ENCODE results near the gene ELMO2.

The ELMO2 gene, protein sequence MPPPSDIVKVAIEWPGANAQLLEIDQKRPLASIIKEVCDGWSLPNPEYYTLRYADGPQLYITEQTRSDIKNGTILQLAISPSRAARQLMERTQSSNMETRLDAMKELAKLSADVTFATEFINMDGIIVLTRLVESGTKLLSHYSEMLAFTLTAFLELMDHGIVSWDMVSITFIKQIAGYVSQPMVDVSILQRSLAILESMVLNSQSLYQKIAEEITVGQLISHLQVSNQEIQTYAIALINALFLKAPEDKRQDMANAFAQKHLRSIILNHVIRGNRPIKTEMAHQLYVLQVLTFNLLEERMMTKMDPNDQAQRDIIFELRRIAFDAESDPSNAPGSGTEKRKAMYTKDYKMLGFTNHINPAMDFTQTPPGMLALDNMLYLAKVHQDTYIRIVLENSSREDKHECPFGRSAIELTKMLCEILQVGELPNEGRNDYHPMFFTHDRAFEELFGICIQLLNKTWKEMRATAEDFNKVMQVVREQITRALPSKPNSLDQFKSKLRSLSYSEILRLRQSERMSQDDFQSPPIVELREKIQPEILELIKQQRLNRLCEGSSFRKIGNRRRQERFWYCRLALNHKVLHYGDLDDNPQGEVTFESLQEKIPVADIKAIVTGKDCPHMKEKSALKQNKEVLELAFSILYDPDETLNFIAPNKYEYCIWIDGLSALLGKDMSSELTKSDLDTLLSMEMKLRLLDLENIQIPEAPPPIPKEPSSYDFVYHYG

DNA sequence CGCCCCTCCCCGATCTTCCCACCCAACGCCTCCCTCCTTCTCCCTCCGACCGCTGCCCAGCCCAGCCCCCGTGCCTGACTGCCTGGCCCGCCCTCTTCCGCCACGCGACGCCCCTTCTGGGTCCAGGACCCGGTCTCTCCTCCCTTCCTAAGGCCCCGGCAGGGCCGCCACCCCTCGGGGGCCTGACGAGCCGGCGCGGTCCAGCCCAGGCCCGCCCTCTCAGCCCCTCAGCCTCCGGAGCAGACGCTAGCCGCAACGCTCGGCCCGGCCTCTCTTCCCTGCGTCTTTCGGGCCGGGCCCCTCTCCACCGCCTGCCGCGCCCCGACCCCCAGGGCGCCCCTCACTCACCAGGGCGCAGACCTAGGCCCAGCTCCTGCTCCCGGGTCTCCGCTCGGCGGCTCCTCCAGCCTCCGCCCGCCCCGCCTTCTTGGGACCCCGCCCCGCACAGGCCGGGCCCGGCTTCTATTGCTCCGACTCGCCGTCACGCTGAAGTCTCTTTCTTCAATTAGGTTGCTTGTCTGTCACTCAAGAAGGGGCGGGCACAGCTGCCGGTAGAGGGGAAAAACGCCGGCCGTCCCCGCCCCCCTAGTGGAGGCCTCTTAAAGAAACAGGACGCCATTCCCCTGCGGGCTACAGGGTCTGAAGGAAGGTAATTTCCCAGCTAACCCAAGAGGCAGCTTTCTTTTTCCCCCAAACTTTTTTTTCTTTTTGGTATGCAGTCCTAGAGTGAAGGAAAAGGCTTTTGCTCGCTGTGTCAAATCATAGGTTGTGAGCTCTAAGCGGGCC, at the start of gene ELMO2:
TSS of gene ELMO2 (minus strand) at position 416 of the 786 bp plus-strand sequence. CDS start 12,133 bp downstream, outside the sequence.
- DNase-seq (ENCODE audit: low spot score), result peak; percentile 97

DNA sequence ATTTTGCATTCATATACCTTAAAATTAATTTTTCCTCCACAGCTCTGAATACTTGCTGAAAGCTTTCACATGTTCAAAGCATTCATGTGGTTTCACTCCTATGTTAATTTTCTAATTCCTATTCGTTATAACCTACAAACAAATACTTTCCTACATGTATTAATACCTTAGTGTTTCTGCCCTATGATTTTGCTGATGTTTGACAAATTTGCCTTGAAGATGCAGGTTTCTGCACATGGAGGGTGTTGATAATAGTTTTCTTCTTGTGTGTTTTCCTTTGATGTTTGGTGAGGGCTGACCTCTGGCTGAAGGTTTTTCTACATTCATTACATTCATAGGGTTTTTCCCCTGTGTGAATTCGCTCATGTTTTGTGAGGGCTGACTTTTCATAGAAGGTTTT, 49.3 kb upstream of the ELMO2 start:
- DNase-seq (ENCODE audit: low spot score), result no peak

DNA sequence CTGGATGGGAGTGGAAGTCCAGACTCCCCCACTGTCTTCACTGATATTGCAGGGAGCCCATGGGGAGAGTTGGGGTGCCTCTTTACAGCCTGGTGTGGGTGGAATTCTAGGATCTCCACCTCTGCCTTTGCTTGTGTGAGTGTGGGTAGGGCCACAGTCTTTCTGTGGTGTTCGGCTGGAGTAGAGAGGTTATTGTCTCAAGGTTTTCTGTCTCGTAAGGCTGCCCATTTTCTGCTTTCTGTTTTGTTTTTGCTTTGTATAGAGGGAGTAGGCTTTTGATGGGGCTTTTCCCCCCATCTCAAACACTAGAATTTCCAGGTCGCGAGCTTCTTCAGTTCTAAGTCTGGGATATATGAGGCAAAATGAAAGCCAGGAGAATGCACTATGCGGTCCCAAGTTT, 40.4 kb upstream of the ELMO2 start:
- DNase-seq (ENCODE audit: low spot score), result no peak

DNA sequence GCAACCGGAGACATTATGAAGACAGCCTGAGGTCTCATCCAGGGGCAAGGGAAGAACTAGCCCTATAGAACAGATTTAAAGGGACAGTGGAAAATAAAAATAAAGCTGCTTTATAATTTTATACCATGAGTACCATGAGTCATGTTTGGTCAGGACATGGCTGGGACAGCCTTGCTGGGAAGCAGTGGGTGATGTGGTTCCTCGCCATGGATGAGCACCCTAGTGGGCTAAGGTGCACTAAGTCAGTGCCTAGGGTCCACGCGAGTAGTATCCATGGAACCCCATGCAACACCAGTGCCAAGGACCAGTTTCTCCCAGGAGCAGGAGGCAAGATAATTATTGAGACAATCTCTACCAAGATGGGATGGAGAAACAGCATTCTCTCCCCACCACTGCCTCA, 33.4 kb upstream of the ELMO2 start:
- no peak for DNase-seq (ENCODE audit: low spot score)

DNA sequence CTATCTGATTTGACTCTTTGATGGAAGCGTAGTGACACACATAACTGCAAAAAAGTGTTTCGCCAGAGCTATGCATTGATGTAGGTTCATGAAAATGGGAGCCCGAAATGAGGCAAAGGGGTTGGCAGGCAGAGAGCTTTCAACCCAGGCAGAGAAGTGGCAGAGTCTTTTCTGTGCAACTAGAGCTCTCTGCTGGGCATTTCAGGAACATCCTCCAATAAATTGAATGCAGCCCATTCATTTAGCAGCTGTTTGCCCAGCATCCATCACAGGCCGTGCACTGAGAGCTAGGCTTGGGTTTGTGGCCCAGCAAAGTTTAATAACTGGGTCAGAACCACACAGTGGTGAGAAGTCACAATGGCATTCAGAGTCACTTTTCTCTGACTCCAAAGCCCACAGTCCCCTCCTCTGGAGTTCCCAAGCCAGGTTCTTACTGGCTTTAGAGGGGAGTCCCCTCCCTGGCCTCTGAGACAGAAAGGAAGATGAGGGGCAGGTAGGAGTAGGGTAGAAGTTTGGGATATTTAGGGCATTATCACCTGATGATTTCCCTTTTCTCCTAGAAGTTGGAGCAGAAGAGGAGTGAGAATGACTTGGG, 31.8 kb upstream of the ELMO2 start:
- DNase-seq (ENCODE audit: low spot score), result peak; percentile 30

DNA sequence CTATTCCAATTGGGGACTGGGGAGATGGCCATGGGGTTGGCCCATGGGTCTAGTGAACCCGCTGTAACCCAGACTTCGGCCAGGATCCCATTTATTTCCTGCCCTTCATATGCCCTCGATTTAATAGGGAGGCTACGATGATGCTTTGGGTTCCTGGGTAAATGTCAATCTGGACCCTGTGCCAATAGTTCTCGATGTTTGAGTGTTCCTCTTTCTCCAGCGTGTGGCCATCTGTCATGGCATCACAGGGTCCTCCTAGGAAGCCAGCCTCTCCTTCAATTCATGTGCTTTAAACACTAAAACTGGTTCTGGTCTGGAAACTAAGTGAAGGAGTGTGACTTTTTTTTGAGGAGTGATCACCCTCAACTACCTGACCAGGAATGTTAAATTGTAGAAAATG, 28.7 kb upstream of the ELMO2 start:
- no peak for DNase-seq (ENCODE audit: low spot score)

DNA sequence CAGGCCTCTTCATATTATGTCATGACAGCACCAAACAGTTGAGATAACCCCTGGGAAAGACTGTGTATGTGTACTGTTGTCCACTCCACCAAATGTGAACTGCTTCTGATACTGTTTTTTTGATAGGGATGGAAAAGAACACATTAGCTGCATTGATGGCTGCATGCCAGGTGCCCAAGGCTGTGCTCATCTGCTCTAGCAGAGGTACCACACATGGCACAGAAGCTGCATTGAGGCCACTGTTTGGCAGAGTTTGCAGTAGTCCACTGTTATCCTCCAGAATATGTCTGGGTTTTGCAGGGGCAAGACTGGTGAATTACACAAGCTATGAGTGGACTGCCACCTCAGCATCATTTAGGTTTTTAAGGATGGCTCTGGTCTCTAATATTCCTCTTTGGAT, 28.2 kb upstream of the ELMO2 start:
- no peak for DNase-seq (ENCODE audit: low spot score)

DNA sequence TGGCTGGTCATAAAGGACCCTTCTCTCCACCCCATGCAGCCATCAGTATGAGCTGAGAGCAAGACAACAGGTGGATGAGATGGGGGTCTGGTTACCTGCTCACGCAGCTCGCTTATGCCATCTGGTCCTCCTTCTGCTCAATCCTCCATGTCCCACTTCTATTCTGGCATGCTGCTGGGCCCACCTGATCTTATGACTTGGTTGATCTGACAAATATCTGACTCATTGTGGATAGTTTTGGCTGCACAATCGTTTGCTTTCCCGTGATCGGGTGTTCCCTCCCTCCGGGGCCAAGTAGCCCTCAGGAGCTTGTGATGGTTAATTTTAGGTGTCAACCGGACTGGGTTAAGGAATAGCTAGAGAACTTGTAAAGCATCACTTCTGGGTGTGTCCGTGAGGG, 26.6 kb upstream of the ELMO2 start:
- DNase-seq (ENCODE audit: low spot score), result no peak

DNA sequence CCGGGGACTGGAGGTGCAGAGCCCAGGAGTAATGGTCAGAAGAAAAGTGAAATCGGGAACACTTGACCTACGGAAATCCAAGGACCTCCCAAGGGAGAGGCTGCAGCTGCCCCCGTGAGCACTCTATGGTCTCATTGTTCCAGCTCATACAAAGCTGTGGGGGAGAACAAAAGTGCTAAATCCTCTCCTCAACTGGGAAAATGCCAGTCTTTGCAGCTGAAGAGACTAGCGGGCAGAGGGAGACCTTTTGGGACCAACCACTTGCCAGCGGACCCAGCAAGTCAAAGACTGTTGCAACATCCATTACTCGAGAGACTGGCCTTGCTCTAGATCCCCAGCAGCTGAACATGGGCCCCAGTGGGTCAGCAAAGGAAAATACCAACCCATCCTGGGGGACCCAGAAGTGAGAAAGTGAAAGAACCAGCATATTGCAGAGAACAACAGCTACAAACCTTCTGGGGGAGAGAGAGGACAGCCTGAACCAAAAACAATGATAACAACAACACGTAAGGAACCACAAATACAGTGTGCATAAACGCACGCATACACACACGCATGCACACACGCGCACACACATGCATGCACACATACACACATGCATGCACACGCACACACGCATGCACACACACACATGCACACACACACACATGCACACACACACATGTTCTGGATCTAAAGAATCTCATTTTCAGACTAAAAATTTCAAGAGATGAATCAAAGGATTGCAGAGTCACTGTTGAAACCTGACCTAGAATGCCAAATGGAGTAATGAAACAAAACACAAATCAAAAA, 24.7 kb upstream of the ELMO2 start:
- no peak for DNase-seq (ENCODE audit: low spot score)

DNA sequence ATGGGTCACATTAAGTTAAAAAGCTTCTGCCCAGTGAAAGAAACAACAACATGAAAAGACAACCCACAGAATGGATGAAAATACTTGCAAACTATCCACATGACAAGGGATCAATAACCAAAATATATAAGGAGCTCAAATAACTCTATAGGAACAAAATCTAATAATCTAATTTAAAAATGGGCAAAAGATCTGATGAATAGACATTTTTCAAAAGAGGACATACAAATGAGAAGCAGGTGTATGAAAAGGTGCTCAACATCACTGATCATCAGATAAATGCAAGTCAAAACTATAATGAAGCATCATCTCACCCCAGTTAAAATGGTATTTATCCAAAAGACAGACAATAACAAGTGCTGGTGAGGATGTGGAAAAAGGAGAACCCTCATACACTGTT, 21.0 kb upstream of the ELMO2 start:
- DNase-seq (ENCODE audit: low spot score), result no peak

DNA sequence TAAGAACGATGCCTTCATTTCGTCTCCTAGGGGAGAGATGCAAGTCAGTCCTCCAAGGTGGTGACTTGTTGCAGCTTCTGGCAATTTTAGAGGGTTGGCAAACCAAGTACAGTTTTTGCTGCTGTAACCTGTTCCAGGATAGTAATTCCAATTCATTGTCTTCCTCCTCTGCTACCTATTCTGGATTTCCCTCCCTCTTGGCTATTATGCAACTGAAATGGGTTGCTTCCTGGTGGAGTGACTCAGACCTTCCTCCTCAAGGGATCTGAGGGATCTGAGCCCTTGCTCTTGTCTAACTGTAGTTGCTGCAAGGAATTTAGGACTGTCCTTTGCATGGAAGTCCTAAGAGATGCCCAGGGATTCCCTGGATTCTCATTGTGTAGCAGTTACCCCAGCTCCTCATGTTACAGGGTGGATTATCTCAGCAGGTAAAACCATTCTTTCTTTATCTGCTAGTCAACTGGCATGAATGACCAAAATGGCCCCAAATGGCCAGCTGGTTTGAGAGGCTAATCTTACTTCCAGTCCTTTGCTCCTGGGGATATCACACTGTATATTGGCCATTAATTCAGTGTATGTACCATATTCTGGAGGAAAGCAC, 17.6 kb upstream of the ELMO2 start:
- DNase-seq (ENCODE audit: low spot score), result peak; percentile 47

DNA sequence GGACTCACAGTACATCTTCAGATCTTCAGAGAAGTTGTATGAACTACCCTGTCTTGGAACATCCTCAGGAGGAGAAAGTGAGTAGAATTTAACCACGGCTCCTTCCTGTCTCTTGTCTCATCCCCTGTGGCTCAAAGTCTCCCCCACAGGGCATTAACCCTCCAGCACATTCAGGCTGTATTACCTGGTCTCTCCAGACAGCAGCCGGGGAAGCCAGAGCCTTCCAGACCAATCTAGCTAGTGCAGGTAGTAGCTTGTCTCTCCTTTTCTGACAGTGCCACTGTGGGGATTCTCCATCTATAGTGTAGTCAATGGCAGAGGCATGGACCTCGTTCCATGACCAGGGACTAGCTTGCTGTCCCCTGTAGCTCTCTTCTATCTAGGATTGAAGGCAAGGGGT, 16.9 kb upstream of the ELMO2 start:
- no peak for DNase-seq (ENCODE audit: low spot score)

DNA sequence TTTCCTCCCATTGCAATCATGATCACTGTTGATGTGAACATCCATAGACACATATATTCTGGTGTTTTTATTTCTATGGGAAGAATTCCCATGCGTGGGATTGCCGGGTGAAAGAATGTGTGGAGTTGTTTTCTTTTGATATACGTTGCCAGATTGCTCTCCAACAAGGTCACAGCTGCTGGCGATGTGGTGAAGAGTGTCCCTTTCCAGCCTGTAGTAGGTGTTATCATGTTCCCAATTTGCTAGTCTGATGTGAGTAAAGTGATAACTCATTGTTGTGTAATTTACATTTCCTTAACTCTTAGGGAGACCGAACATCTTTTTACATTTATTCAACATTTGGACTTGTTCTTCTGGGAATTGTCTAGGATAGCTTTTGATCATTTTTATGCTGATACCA, 14.5 kb upstream of the ELMO2 start:
- DNase-seq (ENCODE audit: low spot score), result no peak

DNA sequence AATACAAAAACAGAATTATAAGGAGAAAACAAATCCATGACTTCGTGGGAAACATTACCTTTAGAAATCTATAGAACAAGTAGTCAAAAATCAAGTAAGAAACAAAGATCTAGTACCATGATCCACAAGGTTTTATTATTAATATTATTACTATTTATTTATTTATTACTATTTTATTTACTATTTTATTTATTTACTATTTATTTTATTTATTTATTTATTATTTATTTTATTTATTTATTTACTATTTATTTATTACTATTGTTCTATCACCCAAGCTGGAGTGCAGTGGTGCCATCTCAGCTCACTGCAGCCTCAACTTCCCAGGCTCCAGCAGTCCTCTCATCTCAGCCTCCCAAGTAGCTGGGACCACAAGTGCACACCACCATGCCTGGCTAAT, 13.5 kb upstream of the ELMO2 start:
- no peak for DNase-seq (ENCODE audit: low spot score)

DNA sequence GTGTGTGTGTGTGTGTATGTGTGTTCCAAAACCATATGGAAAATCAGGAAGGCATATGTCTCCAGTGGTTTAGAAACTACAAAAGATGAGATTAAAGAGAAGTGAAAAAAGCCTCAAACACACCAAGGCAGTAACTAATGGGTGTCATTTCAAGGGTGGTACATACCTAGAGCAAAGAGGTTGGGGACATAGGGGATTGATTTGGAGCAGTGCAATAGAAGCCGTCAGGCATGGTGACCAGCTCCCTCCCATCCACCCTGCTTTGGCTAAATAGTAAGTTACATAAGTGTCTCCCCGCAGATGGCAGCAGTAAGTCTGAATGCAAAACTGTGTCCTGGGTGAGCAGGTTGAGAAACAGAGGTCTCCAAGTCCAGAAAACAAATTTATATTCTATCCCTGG, 10.4 kb upstream of the ELMO2 start:
- DNase-seq (ENCODE audit: low spot score), result no peak

DNA sequence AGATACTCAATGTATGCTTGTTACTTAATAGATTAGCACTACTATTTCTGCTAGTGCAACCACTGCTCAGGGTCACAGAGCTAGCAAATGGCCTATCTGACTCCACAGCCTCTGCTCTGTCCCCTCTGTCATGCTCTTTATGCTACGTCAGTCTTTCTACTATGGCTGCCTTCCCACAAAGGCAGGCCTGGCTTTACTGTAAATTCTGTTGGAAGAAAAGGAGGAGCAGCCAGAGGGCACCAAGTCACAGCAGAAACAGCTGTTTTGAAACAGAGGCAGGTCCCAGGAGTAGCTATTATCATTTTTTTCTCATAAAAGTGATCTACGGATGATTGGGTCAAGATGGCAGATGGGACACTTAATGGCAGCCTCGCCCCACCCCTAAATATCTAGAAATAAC, 10.0 kb upstream of the ELMO2 start:
- no peak for DNase-seq (ENCODE audit: low spot score)

DNA sequence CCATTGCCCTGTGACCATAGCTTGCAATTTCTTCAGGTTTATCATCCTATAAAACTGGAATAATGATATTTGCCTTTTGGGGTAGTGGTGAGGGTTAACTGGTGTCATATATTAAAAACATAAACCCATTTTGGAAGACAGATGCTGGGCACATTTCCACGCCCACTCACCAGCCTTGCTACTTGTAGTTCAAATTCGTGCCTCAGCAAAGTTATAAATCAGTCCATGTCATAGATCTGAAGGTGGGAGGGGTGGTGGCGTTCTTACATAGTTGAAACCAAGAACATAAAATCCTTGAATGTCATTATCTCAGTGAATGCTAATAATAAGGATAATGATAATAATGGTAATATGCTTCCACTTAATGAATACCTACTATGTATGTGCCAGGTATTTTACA, 9.4 kb upstream of the ELMO2 start:
- no peak for DNase-seq (ENCODE audit: low spot score)

DNA sequence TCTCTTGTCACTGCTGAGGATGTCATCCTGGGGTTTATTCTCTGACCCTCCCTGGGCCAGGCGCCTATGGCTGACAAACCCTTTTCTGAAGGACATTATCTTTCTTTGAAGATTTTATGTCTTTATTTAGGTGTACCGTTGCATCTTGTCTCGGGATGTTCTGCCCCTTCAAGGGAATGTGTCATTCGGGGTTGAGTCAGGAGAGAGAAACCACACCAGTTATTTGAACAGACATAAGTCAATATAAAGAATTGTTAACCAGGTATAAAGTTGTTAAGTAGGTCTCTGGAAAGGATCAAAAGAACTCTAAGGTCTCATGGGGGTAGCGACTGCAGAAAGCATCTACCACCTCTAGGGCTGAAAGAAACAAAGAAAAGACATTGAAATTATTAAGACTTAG, 8.2 kb upstream of the ELMO2 start:
- DNase-seq (ENCODE audit: low spot score), result no peak

DNA sequence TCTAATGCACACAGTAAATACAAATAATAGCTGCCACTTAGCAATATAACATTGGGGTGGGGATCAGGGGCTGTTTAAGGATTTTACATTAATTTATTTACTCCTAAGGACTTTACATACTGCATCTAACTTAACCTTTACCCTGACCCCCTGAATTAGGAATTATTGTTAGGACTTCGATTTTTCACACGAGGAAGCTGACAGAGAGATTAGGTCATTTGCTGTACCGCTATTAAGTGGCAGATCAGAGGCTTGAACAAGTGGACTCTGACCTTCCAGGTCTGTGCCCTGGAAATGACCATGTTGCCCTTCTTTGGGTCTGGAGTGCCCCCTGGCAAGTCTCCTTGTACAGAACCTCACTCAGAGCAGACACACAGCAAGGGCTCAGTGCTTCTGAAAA, 5.2 kb upstream of the ELMO2 start:
- no peak for DNase-seq (ENCODE audit: low spot score)

DNA sequence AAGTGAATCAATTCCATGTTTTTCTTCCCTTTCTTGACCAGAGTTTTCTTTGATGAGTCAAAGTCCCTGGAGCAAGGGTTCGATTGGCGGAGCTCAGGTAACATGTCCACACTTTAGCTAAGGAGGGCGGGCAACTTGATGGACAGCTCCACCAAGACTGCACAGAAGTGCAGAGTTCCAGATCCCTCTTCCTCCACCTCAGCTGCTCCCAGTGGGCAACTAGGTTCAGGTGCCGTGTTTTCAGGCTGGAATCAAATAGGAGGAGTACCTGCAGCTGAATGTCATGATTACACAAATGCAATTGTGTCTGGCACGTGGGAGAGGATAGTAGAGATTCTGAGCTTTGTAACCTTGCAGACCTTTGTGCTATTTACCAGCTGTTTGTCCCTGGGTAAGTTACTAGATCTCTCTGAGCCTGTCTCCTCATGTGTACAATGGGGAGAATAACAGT, 1.9 kb upstream of the ELMO2 start:
- peak; percentile 47 for DNase-seq (ENCODE audit: low spot score)

DNA sequence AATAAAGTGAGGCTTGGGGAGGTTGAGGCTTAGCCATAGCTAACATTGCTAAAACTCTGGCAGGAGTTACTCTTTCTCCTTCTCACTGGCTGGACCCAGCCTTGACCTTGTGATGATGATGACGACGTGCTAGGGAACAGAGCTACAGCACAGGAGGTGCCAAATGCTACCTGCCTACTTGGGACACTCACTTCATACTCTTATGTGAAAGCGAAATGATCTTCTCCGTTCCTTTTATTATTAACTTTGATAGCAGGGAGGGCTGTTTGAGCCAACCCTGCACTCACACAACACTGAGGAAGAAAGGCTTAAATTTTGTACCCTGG, 1.2 kb upstream of the ELMO2 start:
- no peak for DNase-seq (ENCODE audit: low spot score)
